GM18499 (cell line): Measurements from ENCODE around the gene ZDHHC11.
"Not testable (repeated sequence)": the region's sequence is repeated elsewhere in the genome, so short reads cannot be mapped to it uniquely, and the experiment has no call there.

Experiments used
- ATAC-seq: cut with Tn5 transposase; IDR thresholded peaks from one replicate; pipeline ENCODE4 v1.9.1; 2021; ENCODE audit warnings: moderate number of reproducible peaks; ENCODE audit not compliant: insufficient read depth, unreplicated experiment

The ZDHHC11 gene

DNA sequence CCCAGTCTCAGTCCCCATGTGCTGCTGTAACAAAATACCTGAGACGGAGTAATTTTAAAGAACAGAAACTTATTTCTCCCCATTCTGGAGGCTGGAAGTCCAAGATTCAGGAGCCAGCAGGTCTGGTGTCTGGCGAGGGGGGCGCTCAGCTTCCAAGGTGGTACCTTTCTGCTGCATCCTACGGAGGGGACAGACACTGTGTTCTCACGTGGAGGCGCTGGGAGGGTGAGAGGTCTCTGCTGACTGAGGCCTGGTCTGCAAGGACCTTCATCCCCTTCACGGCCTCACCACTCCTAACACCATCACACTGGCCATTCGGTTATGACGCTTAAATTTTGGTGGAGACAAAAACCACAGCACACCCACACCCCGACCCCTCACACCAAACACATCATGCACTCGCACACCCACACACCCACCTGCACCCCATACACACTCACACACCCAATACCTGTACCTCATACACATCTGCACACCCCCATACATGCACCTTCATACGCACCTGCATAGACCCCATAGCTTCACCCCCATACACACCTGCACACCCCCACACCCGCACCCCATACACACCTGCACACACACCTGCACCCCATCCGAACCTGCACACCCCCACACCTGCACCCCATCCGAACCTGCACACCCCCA is 9.8 kb upstream of the ZDHHC11 start:
- ATAC-seq: no peak

DNA sequence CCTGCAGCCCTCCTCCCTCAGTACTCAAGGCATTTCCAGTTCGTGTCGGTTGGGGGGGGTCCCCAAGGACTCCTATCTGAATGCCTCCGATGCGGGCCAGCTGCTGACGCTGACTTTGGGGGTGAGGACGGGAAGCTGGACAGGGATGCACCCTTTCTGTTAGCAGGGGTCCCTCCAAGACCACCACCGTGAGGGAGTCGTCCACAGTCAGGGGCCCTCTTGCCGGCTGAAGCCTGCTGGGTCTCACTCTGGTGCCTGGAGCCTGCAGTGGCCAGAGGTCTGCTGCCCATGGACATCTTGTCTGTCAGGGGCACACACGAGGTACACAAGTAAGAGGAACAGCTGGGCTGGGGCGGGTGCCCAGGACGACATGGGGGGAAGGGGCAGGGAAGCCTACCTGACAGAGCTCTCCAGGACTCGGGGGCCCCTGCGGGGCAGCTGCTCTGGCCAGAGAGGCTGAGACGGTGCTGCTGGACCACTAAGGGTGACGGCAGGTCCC is 9.1 kb upstream of the ZDHHC11 start:
- no peak for ATAC-seq

DNA sequence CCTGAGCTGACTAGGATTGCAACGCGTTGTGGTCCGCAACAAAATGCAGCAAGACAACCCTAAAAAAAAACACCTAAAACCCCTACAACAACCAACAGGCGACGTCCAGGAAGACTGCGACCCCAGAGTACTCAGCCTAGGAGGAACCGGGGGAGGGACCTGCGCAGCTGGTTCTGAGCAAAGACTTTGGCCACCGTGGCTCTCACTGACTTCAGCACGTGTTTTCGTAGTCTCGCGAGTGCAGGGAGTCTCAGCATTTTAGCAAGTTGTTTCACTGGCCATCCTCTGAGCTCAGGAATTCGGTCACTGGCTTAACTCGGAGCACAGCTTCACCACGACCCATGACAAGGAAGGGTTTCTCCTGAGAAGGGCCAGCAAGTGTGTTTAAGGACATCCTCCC is 8.6 kb upstream of the ZDHHC11 start:
- ATAC-seq: no peak

DNA sequence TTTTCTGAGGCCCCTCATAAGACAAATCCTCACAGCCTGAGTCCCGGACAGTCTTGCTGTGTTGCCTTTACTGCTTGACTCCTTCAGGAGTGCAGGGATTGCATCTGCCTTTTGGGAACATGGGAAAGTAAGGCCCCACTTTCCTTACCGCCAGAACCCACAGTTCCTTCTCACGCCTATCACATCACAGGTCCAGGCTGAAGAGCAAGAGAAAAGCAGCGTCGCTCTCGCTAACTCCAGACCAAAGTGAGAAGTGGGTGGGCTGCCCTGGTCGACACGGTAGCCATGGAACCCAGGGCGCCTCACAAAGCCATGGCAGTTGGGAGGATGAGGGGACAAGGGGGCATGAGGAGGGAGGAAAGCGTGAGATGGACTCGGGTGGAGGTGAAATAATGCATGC is 7.9 kb upstream of the ZDHHC11 start:
- ATAC-seq: no peak

DNA sequence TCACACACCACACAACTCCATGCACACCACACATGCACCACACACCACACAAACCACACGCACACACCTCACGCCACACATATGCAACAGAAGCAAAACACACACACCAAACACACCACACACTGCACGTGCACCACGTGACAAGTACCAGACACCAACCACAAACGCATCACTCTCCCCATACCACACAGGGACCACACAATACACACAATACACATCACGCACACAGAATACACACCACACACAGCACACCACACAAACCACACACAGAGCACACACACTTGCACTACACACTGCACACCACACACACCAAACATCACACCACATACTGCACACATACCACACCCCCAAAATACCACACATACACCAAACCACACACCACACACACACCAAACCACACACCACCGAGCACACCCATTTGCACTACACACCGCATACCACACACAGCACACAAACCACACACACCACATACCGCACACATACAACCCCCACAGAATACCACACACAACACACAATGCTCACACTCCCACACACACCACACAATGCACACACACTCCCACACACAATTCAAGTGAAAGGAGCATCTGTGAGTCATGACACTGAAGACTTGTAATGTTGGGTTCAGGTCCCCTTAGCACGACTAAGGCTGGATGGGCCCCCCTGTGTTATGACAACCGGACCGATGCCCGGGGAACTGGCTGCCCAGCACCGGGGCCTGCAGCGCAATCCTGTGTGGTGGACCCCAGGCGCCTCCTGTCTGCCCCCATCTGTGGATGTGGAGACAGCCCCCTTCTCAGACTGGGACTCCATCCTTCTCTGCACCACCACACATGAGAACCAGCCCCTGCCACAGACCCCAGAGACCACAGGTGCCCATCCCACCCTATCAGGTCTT is 6.0 kb upstream of the ZDHHC11 start:
- no peak for ATAC-seq

DNA sequence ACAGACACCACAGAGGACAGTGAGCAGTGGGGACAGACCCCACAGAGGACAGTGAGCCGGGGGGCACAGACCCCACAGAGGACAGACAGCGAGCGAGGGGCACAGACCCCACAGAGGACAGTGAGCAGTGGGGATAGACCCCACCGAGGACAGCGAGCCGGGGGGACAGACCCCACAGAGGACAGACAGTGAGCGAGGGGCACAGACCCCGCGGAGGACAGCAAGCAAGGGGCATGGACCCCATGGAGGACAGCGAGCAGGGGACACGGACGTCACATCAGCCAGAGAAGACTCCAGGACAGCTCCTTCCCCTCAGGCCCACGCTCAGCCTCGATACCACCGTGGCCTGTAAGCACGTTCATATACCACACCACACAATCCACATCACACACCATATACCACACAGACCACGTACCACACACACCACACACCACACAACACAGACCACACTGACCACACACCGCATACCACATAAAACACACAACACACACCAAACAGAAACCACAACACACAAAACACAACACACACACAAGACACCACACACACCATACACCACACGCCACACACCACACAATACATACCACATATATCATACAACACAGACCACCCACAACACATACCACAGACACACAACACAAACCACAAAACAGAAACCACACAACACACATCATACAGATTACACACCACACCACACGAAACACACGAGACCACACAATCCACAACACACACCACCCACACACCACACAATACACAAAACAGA is 5.2 kb upstream of the ZDHHC11 start:
- no peak for ATAC-seq

DNA sequence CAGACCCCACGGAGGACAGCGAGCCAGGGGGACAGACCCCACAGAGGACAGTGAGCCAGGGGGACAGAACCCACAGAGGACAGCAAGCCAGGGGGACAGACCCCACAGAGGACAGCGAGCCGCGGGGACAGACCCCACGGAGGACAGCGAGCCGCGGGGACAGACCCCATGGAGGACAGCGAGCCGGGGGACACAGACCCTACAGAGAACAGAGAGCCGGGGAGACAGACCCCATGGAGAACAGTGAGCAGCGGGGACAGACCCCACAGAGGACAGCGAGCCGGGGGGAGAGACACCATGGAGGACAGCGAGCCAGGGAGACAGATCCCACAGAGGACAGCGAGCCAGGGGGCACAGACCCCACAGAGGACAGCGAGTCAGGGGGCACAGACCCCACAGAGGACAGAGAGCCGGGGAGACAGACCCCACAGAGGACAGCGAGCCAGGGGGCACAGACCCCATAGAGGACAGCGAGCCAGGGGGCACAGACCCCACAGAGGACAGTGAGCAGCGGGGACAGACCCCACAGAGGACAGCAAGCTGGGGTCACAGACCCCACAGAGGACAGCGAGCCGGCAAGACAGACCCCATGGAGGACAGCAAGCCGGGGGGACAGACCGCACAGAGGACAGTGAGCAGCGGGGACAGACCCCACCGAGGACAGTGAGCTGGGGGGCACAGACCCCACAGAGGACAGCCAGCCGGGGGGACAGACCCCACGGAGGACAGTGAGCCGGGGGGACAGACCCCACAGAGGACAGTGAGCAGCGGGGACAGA is 4.4 kb upstream of the ZDHHC11 start:
- ATAC-seq: no peak

DNA sequence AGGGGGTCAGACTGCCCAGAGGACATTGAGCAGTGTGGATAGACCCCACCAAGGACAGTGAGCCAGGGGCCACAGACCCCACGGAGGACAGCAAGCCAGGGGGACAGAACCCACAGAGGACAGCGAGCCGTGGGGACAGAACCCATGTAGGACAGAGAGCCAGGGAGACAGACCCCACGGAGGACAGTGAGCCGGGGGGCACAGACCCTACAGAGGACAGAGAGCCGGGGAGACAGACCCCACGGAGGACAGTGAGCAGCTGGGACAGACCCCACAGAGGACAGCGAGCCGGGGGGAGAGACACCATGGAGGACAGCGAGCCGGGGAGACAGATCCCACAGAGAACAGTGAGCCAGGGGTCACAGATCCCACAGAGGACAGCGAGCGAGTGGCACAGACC is 3.4 kb upstream of the ZDHHC11 start:
- ATAC-seq: no peak

DNA sequence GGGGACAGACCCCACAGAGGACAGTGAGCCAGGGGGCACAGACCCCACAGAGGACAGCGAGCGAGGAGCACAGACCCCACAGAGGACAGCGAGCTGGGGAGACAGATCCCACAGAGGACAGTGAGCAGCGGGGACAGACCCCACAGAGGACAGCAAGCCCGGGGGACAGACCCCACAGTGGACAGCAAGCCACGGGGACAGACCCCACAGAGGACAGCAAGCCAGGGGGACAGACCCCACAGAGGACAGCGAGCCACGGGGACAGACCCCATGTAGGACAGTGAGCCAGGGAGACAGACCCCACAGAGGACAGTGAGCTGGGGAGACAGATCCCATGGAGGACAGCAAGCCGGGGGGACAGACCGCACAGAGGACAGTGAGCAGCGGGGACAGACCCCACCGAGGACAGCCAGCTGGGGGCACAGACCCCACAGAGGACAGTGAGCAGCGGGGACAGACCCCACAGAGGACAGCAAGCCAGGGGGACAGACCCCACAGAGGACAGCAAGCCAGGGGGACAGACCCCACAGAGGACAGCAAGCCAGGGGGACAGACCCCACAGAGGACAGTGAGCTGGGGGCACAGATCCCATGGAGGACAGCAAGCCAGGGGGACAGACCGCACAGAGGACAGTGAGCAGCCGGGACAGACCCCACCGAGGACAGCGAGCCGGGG is 2.8 kb upstream of the ZDHHC11 start:
- not testable (repeated sequence) for ATAC-seq

DNA sequence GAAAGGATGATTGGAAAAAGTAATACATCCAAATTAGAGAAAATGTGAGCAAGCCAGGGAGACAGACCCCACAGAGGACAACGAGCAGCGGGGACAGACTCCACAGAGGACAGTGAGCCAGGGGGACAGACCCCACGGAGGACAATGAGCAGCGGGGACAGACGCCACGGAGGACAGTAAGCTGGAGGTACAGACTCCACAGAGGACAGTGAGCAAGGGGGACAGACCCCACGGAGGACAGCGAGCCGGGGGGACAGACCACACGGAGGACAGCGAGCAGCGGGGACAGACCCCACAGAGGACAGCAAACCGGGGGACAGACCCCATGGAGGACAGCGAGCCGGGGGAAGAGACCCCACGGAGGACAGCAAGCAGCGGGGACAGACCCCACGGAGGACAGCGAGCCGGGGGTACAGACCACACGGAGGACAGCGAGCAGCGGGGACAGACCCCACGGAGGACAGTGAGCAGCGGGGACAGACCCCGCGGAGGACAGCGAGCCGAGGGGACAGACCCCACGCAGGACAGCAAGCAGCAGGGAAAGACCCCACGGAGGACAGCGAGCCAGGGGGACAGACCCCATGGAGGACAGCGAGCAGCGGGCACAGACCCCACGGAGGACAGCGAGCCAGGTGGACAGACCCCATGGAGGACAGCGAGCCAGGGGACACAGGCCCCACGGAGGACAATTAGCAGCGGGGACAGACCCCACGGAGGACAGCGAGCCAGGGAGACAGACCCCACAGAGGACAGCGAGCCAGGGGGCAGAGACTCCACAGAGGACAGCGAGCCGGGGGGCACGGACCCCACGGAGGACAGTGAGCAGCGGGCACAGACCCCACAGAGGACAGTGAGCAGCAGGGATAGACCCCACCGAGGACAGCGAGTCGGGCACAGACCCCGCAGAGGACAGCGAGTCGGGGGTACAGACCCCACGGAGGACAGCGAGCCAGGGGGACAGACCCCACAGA is 1.9 kb upstream of the ZDHHC11 start:
- ATAC-seq: no peak

DNA sequence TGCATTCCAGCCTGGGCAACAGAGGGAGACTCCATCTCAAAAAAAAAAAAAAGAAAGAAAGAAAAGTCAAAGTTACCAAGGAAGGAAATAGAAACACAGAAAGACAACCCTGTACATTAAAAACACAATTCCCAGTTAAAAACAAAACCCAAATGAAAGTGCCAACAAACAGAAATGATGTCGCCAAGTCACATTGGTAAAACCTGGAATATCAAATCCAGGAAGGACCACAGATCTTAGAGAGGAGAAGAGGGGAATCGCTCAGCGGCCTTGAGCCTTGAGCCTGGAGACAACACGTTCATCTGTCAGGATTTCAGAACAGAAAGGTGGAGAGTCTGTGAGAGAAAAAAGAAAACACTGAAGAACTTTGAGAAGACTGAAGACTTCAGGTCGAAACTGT is 1.2 kb upstream of the ZDHHC11 start:
- no peak for ATAC-seq

DNA sequence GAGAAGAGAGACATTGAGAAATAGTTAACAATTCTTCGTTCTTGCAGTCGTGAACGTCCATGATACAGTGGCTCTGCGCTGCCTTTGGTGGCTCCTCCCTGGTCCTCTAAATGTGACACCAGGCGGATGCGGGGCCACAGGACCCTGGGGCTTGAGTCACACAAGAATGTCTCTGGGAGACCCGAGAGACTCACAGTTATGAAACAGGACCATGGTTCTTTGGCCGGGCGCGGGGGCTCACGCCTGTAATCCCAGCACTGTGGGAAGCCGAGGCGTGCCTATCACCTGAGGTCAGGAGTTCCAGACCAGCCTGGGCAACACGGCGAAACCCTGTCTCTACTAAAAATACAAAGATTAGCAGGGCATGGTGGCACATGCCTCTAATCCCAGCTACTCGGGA is 767 bp upstream of the ZDHHC11 start:
- ATAC-seq: no peak

DNA sequence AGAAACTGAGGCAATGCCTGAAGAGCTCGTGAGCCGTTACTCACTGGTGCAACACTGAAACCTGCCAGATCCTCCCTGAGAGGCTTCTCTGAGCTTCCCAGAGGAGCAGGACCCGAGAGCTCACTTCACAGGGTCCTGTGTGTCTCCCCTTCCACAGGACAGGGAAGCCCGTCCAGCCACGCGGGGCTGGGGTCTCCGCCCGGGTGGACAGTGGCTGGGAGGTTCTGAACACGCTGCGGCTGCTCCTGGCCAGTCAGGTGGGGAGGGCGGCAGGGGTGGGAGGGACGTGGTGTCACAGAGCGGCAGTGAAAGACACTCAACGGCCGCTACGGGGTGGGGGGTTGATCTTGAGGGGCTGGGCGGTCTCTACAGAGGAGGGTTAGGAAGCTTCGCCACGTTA is 290 bp upstream of the ZDHHC11 start:
- ATAC-seq: no peak

DNA sequence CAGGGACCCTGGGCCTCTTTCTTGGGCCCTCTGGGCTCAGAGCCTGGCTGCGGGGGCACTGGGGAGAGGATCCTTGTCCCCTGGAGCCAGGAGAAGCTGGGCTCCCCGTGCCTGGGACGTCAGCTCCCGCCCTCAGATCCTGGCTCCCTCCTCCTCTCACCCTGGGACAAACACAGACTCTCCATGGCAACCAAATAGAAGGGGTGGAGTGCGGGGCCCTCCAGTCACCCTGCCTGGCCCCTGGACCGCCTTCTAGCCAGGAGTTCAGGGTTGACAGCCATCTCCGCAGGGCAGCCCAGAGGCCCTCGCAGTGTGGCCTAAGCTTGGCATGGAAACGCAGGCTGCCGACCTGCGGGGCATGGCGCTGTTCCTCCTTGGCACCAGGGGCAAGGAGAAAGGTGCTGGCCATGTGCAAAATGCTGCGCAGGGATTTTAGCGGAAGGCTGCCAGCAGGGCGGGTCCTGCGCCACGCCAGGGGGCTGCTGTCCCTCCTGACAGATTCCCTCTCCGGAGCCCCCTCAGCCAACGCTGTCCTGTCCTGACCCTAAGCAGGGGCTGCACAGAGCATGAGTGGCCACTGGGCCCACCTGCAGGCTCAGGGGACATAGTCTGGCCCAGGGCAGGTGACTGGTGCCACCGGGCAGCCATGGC is 1.0 kb downstream of the ZDHHC11 start:
- no peak for ATAC-seq

DNA sequence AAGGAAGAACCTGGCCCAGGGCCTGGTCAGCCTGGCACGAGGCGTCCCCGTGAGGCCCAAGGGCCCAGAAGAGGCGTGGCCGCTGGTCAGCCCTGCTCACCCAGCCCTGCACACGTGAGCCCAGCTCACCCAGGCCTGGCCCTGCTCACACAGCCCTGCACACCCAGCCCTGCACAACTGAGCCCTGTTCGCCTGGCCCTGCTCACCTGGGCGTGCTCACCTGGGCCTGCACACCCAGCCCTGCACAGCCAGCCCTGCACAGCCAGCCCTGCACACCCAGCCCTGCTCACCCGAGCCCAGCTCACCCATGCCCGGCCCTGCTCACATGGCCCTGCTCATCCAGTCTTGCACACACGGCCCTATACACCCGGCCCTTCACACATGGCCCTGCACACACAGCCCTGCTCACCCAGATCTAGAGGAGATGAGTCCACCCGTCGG is 2.1 kb downstream of the ZDHHC11 start:
- no peak for ATAC-seq

DNA sequence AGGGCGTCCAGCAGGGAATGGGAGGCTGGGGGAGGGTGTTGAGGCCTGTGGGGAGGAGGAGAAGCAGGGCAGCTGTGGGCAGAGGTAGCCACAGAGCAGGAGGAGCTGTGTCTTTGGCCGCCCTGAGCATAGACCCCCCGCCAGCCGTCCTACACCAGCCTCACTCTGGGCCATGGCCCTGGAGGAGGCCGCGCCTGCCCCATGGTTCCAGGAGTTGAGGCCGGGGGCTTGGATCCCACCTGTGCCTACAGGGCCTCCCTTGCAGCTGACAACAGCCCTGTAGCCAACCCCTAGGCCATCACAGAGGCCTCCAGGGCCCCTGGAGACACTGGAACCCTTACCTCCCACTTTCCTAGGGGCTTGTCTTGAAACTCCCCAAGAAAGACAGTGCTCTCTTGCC is 3.0 kb downstream of the ZDHHC11 start:
- ATAC-seq: not testable (repeated sequence)

DNA sequence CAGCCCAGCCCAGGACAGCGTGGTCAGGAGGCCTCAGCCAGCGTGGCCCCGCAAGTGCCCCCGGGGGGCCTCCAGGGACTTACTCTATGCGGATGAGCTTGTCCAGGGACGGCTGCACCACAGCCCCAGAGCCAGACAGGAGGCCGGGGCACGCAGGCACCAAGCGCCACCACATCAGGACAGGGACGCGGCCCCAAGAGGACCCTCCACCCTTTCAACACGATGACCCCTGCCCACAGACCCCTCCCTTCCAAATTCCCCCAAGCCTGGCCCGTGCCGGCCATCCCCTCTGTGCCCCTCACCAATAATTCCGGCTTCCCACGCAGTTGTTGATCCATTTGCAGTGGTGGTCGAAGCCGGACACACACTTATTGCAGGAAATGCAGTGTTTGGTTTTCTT is 3.6 kb downstream of the ZDHHC11 start:
- not testable (repeated sequence) for ATAC-seq

DNA sequence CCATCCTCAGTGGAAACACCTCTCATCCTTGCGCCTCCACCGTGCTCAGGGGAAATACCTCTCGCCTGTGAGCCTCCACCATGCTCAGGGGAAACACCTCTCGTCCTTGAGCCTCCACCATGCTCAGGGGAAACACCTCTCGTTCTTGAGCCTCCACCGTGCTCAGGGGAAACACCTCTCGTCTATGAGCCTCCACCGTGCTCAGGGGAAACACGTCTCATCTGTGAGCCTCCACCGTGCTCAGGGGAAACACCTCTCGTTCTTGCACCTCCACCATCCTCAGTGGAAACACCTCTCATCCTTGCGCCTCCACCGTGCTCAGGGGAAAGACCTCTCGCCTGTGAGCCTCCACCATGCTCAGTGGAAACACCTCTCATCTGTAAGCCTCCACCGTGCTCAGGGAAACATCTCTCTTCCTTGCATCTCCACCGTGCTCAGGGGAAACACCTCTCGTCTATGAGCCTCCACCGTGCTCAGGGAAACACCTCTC is 4.1 kb downstream of the ZDHHC11 start:
- not testable (repeated sequence) for ATAC-seq
